CD4-positive, alpha-beta T cell treated with Interleukin-17A for 1 hour (primary cell): ENCODE results near the gene FGFR4.

Experiments
- DNase-seq: peaks from one replicate; pipeline ENCODE4 v3.0.0-alpha.2; 2020

The FGFR4 gene

DNA sequence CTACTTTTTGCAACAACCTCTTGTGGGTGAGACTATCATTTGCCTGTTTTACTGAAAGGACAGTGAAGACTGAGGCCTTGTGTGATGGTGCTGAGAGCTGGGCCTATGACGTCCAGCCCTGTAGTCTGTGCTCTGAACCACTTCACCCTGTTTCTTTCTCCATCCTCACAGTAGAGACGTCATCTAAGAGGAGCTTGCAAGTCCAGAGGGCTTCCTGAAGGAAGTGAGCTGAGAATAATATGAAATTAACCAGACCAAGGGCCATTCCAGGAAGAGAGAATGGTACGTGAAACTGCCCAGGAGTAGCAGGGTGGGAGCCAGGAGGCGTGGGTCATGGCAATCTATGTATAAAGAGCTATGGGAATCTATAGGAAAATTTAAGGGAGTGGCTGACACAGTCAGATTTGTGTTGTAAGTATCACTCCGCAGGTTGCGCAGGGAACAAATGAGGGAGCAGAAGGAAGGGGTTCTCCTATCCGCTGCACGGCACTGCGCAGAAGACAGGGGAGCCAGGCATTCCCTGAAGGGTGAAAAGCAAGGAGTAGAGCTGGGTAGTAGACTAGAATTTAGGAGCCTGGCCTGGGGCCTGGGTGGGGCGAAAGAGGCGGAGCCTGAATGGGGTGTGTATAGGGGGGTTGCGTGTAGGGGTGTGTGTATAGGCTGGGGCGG, 596 bp upstream of the FGFR4 start:
- no peak for DNase-seq

DNA sequence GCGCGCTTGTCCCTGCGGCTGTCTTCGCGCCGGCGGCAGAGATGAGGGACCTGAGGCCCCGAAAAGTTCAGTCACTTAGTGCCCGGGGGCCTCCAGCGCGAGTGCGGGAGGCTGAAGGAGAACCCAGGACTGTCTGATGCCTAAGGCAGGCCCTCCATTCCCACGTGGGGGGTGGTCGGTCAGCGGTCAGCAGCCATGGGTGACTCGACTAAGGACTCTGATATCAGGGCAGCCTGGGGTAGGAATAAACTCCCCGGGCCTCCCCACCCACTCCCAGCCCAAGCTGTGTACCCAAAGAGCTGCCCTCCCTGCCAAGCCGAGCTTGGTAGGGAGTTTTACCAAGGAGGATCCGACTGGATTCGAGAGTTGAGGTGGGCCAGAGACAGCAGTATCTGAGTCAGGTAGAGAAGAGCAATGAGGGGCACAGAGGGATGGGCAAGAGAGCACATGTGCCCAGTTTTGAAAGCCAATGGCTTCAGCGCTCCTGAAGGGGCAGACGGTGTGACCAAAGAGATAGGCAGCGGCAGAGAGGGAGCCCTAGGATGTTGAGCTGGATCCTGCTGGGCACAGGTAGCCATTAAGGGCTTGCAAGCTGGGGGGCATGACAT, 787 bp downstream of the FGFR4 start:
- DNase-seq: no peak

DNA sequence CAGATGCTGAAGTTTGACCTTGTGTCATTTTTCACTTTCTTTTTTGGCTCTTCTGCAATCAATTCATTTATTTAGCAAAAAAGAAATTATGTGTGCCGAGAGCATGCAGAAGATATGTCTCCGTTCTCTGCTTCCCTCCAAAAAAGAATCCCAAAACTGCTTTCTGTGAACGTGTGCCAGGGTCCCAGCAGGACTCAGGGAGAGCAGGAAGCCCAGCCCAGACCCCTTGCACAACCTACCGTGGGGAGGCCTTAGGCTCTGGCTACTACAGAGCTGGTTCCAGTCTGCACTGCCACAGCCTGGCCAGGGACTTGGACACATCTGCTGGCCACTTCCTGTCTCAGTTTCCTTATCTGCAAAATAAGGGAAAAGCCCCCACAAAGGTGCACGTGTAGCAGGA, 2.4 kb downstream of the FGFR4 start:
- DNase-seq: no peak

DNA sequence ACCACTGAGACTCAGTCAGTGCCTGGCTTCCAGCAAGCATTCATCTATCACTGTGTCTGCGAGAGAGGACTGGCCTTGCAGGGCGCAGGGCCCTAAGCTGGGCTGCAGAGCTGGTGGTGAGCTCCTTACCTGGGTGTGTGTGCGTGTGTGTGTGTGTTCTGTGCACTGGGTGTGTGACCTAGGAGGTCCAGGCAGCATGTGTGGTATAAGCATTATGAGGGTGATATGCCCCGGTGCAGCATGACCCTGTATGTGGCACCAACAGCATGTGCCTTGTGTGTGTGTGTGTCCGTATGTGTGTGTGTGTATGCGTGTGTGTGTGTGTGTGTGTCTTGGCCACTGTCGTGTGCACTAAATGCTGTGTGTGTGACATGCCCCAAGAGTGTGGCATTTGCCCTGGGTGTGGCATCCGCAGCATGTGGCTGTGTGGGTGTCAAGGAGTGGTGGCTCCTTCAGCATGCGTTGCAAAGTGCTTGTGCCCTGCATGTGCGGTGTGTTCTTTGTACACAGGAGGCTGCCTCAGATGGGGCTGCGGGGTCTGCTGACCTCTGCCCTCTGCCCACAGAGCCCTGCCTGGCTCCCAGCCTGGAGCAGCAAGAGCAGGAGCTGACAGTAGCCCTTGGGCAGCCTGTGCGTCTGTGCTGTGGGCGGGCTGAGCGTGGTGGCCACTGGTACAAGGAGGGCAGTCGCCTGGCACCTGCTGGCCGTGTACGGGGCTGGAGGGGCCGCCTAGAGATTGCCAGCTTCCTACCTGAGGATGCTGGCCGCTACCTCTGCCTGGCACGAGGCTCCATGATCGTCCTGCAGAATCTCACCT, 3.3 kb downstream of the FGFR4 start:
- DNase-seq: no peak

DNA sequence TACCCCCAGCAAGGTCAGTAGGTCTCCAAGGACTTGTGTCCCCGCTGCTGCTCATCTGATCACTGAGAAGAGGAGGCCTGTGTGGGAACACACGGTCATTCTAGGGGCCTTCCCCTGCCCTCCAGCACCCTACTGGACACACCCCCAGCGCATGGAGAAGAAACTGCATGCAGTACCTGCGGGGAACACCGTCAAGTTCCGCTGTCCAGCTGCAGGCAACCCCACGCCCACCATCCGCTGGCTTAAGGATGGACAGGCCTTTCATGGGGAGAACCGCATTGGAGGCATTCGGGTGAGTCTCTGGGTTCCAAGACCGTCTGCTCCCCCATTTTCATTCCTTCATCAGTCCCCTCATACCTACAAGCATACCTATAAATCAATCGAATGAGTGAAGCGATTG, 4.1 kb downstream of the FGFR4 start:
- DNase-seq: no peak

DNA sequence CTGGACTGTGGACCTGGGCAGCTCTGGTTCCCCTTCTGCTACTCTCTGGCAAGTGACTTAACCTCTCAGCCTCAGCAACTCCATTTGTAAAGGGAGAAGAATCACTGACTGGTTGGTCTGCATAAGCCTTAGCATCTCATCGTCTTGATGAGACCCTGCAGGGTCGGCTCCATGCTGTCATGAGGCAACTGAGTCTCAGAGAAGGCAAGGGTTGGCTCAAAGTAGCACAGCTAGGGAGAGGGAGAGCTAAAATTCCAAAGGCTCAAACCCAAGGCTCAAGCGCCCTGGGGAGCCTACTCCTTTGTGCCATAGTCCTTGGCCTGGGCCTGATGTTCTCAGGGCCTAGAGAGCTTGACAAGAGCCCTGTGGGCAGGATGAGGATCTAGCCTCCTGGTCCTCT, 4.5 kb downstream of the FGFR4 start:
- DNase-seq: no peak

DNA sequence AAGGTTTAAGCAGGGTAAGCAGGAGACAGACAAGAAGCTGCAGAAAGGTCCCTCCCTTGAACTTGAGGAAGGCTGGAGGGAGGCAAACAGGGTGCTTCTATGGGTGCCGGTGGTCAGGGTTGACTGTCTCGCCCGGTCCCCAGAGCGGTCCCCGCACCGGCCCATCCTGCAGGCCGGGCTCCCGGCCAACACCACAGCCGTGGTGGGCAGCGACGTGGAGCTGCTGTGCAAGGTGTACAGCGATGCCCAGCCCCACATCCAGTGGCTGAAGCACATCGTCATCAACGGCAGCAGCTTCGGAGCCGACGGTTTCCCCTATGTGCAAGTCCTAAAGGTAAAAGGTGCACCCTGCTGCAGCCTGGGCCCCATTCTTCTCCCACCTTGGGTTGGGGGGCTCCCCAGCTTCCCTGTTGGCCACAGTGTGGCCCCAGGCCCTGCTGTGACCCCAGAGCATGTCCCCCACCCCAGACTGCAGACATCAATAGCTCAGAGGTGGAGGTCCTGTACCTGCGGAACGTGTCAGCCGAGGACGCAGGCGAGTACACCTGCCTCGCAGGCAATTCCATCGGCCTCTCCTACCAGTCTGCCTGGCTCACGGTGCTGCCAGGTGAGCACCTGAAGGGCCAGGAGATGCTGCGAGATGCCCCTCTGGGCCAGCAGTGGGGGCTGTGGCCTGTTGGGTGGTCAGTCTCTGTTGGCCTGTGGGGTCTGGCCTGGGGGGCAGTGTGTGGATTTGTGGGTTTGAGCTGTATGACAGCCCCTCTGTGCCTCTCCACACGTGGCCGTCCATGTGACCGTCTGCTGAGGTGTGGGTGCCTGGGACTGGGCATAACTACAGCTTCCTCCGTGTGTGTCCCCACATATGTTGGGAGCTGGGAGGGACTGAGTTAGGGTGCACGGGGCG, 5.7 kb downstream of the FGFR4 start:
- no peak for DNase-seq

DNA sequence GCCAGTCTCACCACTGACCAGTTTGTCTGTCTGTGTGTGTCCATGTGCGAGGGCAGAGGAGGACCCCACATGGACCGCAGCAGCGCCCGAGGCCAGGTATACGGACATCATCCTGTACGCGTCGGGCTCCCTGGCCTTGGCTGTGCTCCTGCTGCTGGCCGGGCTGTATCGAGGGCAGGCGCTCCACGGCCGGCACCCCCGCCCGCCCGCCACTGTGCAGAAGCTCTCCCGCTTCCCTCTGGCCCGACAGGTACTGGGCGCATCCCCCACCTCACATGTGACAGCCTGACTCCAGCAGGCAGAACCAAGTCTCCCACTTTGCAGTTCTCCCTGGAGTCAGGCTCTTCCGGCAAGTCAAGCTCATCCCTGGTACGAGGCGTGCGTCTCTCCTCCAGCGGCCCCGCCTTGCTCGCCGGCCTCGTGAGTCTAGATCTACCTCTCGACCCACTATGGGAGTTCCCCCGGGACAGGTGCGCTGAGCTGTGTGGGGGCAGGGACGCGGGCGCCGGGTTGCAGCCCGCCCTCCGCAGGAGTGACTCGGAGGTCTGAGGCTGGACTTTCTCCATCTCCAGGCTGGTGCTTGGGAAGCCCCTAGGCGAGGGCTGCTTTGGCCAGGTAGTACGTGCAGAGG, 6.5 kb downstream of the FGFR4 start:
- no peak for DNase-seq

DNA sequence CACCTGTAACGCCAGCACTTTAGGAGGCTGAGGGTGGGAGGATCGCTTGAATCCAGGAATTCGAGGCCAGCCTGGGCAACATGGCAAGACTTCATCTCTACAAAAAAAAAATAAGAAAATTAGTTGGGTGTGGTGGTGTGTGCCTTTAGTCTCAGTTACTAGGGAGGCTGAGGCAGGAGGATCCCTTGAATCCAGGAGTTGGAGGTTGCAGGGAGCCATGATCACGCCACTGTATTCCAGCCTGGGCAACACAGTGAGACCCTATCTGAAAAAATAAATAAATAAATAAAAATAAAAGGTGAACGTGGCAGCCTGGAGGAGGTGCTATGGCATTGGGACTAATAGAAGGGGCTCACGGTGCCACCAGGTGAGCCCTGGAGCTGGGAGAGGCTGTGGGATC, 7.1 kb downstream of the FGFR4 start:
- no peak for DNase-seq

DNA sequence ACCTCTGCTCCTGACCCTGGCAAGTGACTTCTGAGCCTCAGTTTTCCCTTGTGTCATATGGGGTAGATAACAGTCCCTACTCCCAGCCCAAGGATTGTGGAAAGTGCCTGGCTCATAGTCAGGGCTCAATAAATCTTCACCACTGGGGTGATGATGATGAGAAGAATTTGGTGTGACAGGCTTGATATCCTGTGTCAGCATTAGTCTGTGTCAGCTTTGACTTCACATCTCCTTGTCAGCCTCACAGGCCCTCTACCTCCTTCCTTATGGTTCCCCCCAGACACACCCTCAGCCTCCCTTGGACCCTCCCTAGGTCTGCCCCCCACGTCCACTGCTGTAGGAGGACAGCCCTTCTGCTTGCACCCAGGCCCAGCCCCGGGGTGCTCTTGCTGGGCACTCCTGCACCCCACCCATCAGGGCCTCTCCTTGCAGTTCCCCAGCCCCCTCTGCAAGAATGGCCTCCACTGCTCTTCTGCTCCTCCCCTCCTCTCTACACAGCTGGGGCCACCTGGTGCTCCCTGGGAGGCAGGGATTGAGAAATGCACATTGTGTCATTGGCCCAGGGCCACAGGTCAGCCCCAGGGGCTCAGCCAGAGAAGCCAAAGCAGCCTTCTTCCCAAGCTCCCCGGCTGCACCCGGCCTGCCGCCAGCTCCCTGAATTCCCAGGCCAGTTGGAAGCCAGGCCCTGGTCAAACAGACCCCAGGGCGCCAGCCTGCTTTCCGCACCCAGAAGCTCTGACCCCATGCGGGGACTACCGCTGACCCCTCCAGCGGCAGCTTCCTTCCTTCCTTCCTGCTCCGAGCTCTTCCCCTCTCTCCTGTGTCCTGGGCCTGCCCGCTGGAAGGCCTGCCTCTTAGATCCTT, 7.7 kb downstream of the FGFR4 start:
- DNase-seq: no peak

DNA sequence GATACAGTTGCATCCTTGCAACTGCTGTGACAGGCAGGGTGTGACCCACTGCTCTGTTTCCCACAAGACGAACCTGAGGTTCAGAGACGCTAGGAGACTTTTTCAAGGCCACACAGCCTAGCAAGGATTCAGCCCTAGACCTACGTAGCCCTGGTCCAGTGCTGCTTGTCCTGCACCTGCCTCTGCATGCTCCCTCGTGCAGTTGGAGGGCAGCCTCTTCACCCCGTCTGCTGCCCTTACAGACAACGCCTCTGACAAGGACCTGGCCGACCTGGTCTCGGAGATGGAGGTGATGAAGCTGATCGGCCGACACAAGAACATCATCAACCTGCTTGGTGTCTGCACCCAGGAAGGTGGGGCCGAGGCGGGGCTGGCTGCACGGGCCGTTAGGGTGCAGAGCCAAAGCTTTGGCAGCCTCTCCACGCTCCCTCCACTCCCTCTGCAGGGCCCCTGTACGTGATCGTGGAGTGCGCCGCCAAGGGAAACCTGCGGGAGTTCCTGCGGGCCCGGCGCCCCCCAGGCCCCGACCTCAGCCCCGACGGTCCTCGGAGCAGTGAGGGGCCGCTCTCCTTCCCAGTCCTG, 8.5 kb downstream of the FGFR4 start:
- DNase-seq: no peak

DNA sequence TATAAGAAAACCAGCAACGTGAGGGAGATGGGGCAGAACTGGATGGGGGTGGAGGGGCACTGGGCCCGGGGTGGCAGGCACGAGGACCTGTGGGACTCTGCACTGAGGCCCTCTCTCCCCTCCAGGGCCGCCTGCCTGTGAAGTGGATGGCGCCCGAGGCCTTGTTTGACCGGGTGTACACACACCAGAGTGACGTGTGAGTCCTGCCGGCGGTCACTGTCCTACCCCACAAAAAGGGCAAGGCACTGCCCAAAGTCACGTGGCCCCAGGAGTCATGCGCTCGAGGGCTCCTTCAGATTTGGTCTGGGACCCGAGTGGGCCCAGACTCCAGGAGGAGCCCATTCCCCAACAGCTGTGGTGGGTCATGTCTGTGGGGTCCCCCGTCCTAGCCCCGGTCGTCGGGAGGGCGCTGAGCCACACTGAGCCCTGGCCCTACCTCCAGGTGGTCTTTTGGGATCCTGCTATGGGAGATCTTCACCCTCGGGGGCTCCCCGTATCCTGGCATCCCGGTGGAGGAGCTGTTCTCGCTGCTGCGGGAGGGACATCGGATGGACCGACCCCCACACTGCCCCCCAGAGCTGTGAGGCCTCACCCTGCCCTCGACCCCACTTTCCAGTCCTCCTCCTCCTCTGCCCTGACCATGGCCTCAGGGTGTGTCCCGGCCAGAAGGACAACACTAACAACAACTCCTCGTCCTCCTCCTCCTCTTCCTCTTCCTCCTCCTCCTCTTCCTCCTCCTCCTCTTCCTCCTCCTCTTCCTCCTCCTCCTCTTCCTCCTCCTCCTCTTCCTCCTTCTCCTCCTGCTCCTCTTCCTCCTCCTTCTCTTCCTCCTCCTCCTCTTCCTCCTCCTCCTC, 9.7 kb downstream of the FGFR4 start:
- DNase-seq: no peak

DNA sequence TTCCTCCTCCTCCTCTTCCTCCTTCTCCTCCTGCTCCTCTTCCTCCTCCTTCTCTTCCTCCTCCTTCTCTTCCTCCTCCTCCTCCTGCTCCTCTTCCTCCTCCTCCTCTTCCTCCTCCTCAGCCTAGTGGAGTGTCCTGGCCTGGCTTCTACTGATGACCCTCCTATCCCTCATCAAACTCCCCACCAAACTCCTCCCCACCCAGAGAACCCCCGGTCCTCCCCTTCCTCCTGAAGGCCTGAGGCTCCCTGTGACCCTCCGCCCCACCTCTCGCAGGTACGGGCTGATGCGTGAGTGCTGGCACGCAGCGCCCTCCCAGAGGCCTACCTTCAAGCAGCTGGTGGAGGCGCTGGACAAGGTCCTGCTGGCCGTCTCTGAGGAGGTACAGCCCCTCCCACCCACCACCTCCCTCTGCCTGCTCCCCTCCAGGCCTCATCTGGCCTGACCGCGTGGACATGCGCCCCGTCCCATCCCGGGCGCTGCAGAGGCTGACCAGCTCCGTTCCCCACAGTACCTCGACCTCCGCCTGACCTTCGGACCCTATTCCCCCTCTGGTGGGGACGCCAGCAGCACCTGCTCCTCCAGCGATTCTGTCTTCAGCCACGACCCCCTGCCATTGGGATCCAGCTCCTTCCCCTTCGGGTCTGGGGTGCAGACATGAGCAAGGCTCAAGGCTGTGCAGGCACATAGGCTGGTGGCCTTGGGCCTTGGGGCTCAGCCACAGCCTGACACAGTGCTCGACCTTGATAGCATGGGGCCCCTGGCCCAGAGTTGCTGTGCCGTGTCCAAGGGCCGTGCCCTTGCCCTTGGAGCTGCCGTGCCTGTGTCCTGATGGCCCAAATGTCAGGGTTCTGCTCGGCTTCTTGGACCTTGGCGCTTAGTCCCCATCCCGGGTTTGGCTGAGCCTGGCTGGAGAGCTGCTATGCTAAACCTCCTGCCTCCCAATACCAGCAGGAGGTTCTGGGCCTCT, 10.6 kb downstream of the FGFR4 start:
- no peak for DNase-seq

DNA sequence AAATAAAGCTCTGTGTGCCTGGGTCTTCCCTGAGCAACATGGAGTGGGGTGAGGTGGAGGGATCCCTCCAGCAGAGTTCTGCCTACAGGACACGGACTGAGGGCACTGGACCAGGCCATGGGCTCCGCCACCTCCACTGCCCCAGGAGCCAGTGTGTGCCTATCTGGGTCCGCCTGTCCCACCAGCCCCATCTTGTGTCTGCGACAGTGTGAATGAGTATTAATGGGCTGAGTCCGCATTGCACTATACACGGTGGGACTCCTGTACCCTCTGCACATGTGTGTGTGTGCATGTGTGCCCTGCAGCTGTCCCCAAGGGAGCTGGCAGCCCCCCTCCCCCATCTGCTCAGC, 11.4 kb downstream of the FGFR4 start:
- no peak for DNase-seq

DNA sequence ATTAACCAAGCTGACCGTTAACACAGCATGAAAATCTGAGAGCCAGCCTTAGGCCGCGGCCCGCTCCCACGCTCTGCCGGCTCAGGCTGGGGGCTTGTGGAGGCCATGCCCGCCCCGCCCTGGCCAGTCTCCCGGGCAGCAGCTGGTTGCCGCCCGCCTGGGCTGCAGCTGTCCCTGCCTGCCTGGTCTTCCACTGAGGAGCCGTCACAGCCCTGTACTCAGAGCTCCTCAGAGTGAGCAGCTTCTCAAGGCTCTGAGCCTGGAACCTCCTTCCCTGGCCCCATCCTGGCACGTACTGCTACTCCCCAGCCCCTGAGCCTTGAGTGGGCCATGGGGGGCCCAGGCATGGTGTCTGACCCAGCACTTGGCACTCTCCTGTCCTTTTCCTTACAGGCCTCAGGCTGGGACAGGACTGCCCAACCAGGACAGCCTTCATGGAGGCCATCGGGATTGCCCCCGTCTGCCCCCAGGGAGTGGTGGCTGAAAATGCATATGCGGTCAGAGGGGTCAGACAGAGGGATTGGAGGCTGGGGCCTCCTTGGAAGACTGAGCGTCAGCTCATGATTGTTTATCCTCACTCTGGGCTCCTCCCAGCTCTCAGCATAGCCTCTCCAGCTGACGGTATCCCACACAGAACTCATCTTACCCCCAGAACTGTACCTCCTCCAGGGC, 11.9 kb downstream of the FGFR4 start:
- DNase-seq: no peak

DNA sequence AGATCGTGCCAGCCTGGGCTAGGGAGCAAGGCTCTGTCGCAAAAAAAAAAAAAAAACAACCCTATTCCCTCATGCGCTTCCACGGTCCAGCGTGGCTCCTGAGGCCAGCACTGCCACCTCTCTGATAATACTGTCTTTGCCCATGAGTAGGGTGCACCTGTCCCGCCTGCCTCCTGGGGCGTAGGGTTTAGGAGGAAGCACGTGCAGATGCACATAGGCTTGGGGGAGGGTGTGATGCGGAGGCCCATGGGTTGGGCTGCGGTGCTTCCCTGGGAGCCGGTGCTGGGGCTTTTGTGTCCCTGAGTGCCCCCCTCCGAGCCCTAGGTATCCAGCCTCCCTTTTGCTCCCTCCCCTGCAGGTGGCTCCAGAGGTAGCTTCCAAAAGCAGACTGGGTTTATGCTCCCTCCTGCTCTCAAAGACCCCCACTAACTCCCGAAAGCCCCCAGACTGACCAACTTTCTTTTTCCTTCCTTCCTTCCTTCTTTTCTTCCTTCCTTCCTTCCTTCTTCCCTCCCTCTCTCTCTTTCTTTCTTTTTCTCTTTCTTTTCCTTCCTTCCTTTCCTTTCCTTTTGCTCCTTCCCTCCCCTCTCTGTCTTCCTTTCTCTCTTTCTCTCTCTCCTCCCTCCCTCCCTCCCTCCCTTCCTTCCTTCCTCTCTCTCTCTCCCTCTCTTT, 12.8 kb downstream of the FGFR4 start:
- DNase-seq: no peak

DNA sequence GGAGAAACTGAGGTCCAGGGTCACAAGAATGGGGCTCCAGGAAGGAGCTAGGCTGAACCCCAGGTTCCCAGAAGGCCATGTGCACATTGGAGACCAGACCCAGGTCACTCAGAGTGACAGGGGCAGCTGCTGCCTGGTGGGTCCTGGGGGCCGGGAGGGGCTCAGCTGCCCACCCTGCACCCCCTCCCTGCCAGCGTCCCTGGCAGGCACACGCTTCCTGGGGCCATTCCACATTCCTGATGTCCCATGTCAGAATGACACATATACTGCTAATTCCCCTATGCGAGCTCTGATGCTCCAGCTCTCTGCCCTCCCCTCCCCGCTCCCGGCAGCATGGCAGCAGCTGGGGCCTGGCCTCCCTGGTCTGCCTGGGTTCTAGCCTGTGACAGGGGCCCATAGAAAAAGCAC, 14.0 kb downstream of the FGFR4 start:
- no peak for DNase-seq
